SK-N-SH treated with all-trans-retinoic acid at 6 μM for 48 hours (cell line): ENCODE results near the gene TRIP6.

Experiments
- ATAC-seq: fragments of 200-7000 bp; cut with Tn5 transposase; 3 replicates; pipeline ENCODE4 v1.9.1; 2020; ENCODE audit warnings: mild to moderate bottlenecking, moderate library complexity
- ARNTL ChIP-seq: fragments of 450-650 bp; formaldehyde crosslinking; IDR thresholded peaks from 2 replicates; pipeline ENCODE4 v1.5.0; 2020; ENCODE audit warnings: low read depth, mild to moderate bottlenecking, moderate library complexity, borderline replicate concordance
- BACH2 ChIP-seq: fragments of 250-450 bp; sonication (Bioruptor Pico); IDR thresholded peaks from 2 replicates; pipeline ENCODE4 v1.9.0; 2021; ENCODE audit warnings: mild to moderate bottlenecking, borderline replicate concordance
- CSDC2 ChIP-seq: fragments of 250-450 bp; sonication (Bioruptor Pico); IDR thresholded peaks from 2 replicates; pipeline ENCODE4 v1.5.0; 2020; ENCODE audit warnings: mild to moderate bottlenecking, moderate library complexity
- CSRNP3 ChIP-seq: fragments of 250-450 bp; sonication (Bioruptor Pico); IDR thresholded peaks from 2 replicates; pipeline ENCODE4 v1.5.1; 2021; ENCODE audit warnings: mild to moderate bottlenecking, moderate library complexity
- ESRRG ChIP-seq: fragments of 250-450 bp; sonication (Bioruptor Pico); IDR thresholded peaks from 2 replicates; pipeline ENCODE4 v1.6.1; 2021; ENCODE audit warnings: mild to moderate bottlenecking
- ISL1 ChIP-seq: fragments of 250-450 bp; sonication (Bioruptor Pico); IDR thresholded peaks from 2 replicates; pipeline ENCODE4 v2.1.2; 2022; ENCODE audit warnings: mild to moderate bottlenecking, moderate library complexity
- PATZ1 ChIP-seq: fragments of 250-450 bp; sonication (Bioruptor Pico); IDR thresholded peaks from 2 replicates; pipeline ENCODE4 v1.8.0; 2020; ENCODE audit warnings: mild to moderate bottlenecking, moderate library complexity, borderline replicate concordance
- POU6F1 ChIP-seq: fragments of 250-450 bp; sonication (Bioruptor Pico); IDR thresholded peaks from 2 replicates; pipeline ENCODE4 v1.8.0; 2021; ENCODE audit warnings: low read depth, mild to moderate bottlenecking, moderate library complexity, borderline replicate concordance
- PPARA ChIP-seq: fragments of 250-450 bp; sonication (Bioruptor Pico); IDR thresholded peaks from 2 replicates; pipeline ENCODE4 v1.5.0; 2020; ENCODE audit warnings: mild to moderate bottlenecking, borderline replicate concordance
- RARB ChIP-seq: fragments of 250-450 bp; sonication (Bioruptor Pico); IDR thresholded peaks from 2 replicates; pipeline ENCODE4 v1.8.0; 2021; ENCODE audit warnings: mild to moderate bottlenecking, moderate library complexity
- SNAI2 ChIP-seq: fragments of 250-450 bp; sonication (Bioruptor Pico); IDR thresholded peaks from 2 replicates; pipeline ENCODE4 v1.5.0; 2020; ENCODE audit warnings: mild to moderate bottlenecking, moderate library complexity
- TCF4 ChIP-seq: fragments of 250-450 bp; sonication (Bioruptor Pico); IDR thresholded peaks from 2 replicates; pipeline ENCODE4 v1.8.0; 2021; ENCODE audit warnings: mild to moderate bottlenecking, moderate library complexity, borderline replicate concordance
- TOX ChIP-seq: fragments of 250-450 bp; sonication (Bioruptor Pico); IDR thresholded peaks from 2 replicates; pipeline ENCODE4 v1.8.0; 2021; ENCODE audit warnings: mild to moderate bottlenecking, moderate library complexity, borderline replicate concordance
- ZFP3 ChIP-seq: fragments of 250-450 bp; sonication (Bioruptor Pico); IDR thresholded peaks from 2 replicates; pipeline ENCODE4 v1.5.0; 2020; ENCODE audit warnings: mild to moderate bottlenecking, moderate library complexity
- ZFP30 ChIP-seq: fragments of 450-650 bp; formaldehyde crosslinking; IDR thresholded peaks from 2 replicates; pipeline ENCODE4 v1.5.0; 2022; ENCODE audit warnings: mild to moderate bottlenecking, moderate library complexity
- ZNF565 ChIP-seq: fragments of 450-650 bp; formaldehyde crosslinking; conservative IDR thresholded peaks from 2 replicates; pipeline ENCODE4 v1.5.0; 2020; ENCODE audit warnings: low read depth, mild to moderate bottlenecking, moderate library complexity
- ZNF70 ChIP-seq: fragments of 450-650 bp; formaldehyde crosslinking; IDR thresholded peaks from 2 replicates; pipeline ENCODE4 v1.5.0; 2020; ENCODE audit warnings: mild to moderate bottlenecking, moderate library complexity
- ZNF8 ChIP-seq: fragments of 450-650 bp; formaldehyde crosslinking; IDR thresholded peaks from 2 replicates; pipeline ENCODE4 v1.5.0; 2020; ENCODE audit warnings: mild to moderate bottlenecking, moderate library complexity
- TF ChIP-seq, protein P1 (sequence below): fragments of 250-450 bp; sonication (Bioruptor Pico); IDR thresholded peaks from 2 replicates; pipeline ENCODE4 v1.5.0; 2020; ENCODE audit warnings: mild to moderate bottlenecking, moderate library complexity

Gene TRIP6

GRCh38 chr7:100837099-100837836, 29.9 kb upstream of the TRIP6 start (continued):
- no peak for TF ChIP-seq PATZ1 (CRISPR knock-in tag)
- no peak for TF ChIP-seq ZFP30 (CRISPR knock-in tag)
- TF ChIP-seq ISL1: no peak
- TF ChIP-seq ZNF8 (CRISPR knock-in tag): no peak
- TF ChIP-seq POU6F1 (CRISPR knock-in tag): no peak
- no peak for TF ChIP-seq ZNF70 (CRISPR knock-in tag)
- no peak for TF ChIP-seq TCF4
- TF ChIP-seq ESRRG (CRISPR knock-in tag): no peak
- no peak for TF ChIP-seq TOX

DNA sequence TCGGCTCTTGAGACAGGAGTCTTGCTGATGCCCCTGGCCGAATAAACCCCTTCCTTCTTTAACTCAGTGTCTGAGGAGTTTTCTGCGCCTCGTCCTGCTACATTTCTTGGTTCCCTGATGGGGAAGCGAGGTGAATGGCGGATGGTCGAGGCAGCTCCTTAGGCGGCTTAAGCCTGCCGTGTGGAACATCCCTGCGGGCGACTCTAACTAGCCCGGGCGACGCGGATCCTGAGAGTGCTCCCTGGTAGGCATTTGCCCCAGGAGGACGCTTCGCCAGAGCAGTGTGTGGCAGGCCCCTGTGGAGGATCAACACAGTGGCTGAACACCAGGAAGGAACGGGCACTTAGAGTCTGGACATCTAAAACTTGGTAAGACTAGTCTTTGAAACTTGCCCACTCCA, 27.8 kb upstream of the TRIP6 start:
- no peak for ATAC-seq
- TF ChIP-seq BACH2 (CRISPR knock-in tag): no peak
- no peak for TF ChIP-seq ZNF8 (CRISPR knock-in tag)
- no peak for TF ChIP-seq POU6F1 (CRISPR knock-in tag)
- TF ChIP-seq CSDC2 (CRISPR knock-in tag): no peak
- no peak for TF ChIP-seq ESRRG (CRISPR knock-in tag)
- TF ChIP-seq TCF4: no peak
- TF ChIP-seq ZFP30 (CRISPR knock-in tag): no peak
- TF ChIP-seq ISL1: no peak
- TF ChIP-seq RARB (CRISPR knock-in tag): no peak
- no peak for TF ChIP-seq PATZ1 (CRISPR knock-in tag)
- TF ChIP-seq ZNF70 (CRISPR knock-in tag): no peak
- no peak for TF ChIP-seq ZNF565
- TF ChIP-seq ZFP3: no peak
- TF ChIP-seq CSRNP3: no peak

DNA sequence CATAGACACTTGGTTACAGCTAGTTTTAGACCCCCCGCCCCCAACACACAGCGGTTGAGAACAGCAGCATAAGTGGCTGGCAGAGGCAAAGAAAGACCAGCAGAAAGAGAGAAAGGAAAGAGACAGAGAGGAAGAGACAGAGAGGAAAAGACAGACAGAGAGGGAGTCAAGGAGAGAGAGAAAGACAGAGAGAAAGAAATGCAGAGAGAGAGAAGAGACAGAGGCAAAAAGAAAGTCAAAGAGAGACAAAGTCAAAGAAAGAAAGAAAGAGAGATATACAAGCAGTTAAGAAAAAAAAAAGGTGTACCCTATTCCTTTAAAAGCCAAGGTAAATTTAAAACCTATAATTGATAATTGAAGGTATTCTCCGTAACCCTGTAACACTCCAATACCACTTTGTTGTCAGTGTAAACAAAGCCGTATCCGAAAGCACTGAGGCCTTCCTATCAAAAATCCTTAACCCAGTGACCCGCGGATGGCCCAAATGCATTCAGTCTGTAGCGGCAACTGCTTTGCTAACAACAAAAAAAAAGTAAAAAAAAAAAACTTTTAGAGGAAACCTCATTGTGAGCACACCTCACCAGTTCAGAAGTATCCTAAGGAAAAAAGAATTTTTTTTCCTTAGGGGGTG, 26.6 kb upstream of the TRIP6 start:
- ATAC-seq: no peak
- no peak for TF ChIP-seq TCF4
- no peak for TF ChIP-seq ZNF8 (CRISPR knock-in tag)
- no peak for TF ChIP-seq ISL1
- no peak for TF ChIP-seq ARNTL
- TF ChIP-seq SNAI2: no peak
- no peak for TF ChIP-seq PATZ1 (CRISPR knock-in tag)
- TF ChIP-seq, protein P1, sequence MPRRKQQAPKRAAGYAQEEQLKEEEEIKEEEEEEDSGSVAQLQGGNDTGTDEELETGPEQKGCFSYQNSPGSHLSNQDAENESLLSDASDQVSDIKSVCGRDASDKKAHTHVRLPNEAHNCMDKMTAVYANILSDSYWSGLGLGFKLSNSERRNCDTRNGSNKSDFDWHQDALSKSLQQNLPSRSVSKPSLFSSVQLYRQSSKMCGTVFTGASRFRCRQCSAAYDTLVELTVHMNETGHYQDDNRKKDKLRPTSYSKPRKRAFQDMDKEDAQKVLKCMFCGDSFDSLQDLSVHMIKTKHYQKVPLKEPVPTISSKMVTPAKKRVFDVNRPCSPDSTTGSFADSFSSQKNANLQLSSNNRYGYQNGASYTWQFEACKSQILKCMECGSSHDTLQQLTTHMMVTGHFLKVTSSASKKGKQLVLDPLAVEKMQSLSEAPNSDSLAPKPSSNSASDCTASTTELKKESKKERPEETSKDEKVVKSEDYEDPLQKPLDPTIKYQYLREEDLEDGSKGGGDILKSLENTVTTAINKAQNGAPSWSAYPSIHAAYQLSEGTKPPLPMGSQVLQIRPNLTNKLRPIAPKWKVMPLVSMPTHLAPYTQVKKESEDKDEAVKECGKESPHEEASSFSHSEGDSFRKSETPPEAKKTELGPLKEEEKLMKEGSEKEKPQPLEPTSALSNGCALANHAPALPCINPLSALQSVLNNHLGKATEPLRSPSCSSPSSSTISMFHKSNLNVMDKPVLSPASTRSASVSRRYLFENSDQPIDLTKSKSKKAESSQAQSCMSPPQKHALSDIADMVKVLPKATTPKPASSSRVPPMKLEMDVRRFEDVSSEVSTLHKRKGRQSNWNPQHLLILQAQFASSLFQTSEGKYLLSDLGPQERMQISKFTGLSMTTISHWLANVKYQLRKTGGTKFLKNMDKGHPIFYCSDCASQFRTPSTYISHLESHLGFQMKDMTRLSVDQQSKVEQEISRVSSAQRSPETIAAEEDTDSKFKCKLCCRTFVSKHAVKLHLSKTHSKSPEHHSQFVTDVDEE: no peak
- no peak for TF ChIP-seq PPARA (CRISPR knock-in tag)
